Activated CD8-positive, alpha-beta memory T cell treated with anti-CD3 and anti-CD28 coated beads, Interleukin-2, amount 50 U/mL, for 24 hours (primary cell): Measurements from ENCODE around the gene SPTLC2.

Source experiments
- DNase-seq: peaks from one replicate; pipeline ENCODE4 v3.0.0-alpha.2; 2020; ENCODE audit errors: extremely low read depth

The SPTLC2 gene

DNA sequence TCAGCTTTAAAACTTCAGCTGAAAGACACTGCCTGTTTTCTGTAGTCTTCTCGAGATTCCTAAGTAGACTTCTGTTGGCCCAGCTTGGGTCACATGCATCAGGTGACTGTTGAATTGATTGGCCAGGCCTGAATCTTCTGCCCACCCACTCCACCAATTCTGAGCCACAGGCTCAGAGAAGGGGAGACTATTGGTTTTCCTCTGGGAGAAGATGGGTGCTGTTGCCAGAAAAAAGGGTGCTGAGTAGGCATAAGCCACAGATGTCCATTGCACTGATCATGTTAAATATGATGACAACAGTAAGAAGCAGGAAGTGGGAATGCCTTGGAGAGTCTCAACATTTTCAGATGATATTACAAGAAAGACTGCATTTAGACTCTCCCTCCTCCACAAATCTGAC lies 6.8 kb upstream of the SPTLC2 start:
- no peak for DNase-seq

DNA sequence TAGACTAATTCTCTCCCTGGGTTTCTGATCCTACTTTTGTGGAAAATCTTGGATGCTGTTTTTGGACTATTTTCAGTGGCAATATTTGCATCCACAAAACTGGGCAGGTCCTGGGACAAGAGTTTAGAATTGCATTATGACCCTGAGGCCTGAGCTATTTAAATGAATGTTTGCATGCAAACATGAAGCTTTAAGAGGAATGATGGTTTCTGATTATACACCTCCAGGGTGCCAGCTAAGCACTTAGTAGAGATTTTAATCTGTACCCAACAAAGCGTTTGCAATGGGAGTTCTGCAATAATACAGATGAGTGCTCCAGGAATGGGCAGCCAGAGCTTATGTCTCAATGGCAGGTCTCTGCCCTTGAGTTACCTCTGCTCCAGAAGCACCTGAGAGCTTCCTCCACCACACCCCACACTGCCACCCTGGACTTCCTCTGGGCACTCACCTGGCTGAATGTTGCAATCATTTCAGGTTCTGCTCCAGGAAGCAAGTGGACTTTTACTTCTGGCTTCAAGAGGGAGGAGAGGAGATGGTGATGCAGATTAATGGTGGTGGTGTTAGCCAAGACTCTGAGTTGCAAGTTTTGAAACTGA lies 6.0 kb upstream of the SPTLC2 start:
- DNase-seq = no peak

- DNase-seq = no peak
Observed at GRCh38 chr14:77620222-77620870, 3.9 kb upstream of the SPTLC2 start.

DNA sequence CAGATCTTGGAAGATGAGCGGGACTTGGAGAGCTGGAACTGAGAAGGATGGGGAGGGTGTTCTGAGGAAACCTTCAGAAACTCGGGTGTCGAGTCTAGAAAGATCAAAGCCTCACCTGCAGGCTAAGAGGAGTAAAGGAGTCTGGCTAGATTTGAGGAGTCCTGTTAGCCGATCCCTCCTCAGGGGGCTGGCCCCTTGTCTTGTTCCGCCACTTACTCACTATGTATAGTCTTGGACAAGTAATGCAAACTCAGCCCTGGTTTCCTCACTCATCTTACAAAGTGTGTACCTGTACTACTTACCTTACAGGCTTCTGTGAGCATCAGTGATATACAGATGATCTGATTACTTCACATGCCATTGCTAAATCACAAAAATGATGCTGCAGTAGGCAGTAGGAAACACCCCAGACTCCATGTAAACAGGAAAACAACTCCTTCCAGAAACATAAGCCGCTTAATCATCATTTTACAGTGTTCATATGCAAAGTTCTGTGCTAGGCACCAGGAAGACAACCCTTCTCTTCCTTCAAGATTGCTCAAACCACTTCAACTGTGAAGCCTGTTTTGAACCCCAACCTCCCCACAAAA lies 2.0 kb upstream of the SPTLC2 start:
- no peak for DNase-seq

DNA sequence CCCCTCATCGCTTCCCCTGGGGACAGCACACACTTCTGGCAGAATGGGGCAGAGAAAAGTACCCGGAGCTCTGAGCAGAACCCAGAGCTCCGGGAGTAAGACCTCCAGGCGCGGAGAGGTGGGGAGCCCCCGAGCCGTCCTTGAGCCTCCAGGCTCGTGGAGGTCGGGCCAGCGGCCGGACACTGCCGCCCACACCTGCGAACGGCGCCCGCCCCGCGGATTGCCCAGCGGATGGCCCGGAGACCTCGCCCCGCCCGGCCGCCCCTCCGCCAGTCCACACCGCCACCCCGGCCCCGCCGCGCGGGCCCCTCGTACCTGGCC lies 344 bp downstream of the SPTLC2 start:
- no peak for DNase-seq

GRCh38 chr14:77615361-77616132 lies 890 bp downstream of the SPTLC2 start:
- DNase-seq = no peak

GRCh38 chr14:77613201-77613600 lies 3.2 kb downstream of the SPTLC2 start:
- no peak for DNase-seq

- DNase-seq = no peak
Observed at GRCh38 chr14:77612011-77612620, 4.3 kb downstream of the SPTLC2 start.

DNA sequence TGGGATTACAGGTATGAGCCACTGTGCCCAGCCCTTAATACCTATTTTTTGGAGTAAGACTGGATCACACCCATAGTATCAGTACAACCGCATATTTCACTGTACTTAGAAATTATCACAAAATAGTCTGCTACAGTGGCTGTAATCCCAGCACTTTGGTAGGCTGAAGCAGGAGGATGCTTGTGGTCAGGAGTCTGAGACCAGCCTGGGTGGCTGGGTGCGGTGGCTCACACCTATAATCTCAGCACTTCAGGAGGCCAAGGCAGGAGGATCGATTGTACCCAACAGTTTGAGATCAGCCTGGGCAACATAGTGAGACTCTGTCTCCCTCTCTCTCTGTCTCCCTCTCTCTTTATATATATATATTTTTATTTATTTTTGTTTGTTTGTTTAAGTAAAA lies 5.9 kb downstream of the SPTLC2 start:
- no peak for DNase-seq

DNA sequence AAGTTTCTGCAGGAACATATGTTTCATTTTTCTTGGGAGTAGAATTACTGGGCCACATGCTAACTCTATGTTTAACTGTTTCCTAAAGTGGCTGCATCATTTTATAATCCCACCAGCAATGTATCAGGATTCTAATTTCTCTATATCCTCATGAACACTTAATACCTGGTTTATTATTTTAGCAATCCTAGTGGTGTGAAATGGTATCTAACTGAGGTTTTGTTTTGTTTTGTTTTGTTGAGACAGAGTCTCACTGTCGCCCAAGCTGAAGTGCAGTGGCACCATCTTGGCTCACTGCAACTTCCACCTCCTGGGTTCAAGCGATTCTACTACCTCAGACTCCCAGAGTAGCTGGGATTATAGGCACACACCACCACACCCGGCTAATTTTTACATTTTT lies 6.5 kb downstream of the SPTLC2 start:
- no peak for DNase-seq

GRCh38 chr14:77607741-77608302 lies 8.6 kb downstream of the SPTLC2 start:
- DNase-seq = no peak

GRCh38 chr14:77605392-77605972 lies 11.0 kb downstream of the SPTLC2 start:
- DNase-seq = no peak

GRCh38 chr14:77603654-77604255 lies 12.7 kb downstream of the SPTLC2 start:
- no peak for DNase-seq

GRCh38 chr14:77603031-77603430 lies 13.4 kb downstream of the SPTLC2 start:
- DNase-seq = no peak

- DNase-seq = no peak
Observed at GRCh38 chr14:77601846-77602619, 14.4 kb downstream of the SPTLC2 start.

DNA sequence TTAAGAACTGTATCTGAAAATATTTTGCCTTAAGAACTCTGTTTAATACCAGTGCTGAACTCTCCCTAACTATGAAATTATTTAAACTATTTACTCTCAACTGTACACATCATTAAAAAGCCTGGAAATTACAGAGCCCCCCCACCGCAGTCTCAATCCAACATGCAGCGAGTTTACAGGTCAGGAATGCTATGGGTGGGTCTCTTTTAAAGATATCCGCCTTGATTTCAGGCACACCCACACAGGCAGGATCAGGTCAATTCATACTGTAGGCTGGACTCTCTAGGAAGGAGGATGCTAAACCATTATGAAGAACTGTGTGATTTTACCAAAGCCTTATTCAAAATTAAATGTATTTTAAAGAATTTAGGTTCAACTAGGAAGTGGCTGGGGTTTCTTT lies 16.5 kb downstream of the SPTLC2 start:
- no peak for DNase-seq

- no peak for DNase-seq
Observed at GRCh38 chr14:77598366-77599070, 17.9 kb downstream of the SPTLC2 start.

- no peak for DNase-seq
Observed at GRCh38 chr14:77593501-77593961, 22.9 kb downstream of the SPTLC2 start.

DNA sequence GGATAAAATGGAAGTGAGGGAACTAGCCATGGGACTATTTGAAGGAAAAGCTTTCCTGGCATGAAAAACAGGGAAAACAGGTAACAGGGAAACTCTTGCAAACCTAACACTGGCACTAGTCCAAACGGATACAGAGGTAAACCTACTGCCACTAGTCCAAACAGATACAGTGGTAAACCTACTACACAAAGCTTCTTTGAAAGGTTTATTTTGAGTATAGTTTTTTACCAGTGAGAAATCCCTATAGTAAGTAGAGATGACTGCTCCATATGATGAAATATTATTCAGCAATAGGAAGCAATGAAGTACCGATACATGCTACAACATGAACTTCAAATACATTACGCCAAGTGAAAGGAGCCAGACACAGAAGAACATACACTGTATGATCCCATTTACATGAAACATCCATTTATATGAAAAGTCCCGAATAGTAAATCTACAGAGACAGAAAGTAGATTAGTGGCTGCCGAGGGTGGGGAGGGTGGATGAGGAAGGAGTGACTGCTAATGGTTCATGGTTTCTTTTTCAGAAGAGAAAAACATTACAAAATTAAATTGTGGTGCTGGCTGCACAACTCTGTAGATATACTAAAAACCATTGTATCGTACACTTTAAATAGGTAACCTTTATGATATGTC lies 25.5 kb downstream of the SPTLC2 start:
- no peak for DNase-seq
